Stimulated activated CD4-positive, alpha-beta T cell treated with anti-CD3 and anti-CD28 coated beads, Interleukin-4, amount 100 ng/mL, for 48 hours (primary cell): ENCODE results near the gene MACROD2.
A peak's percentile ranks its signal among the peaks of the same experiment; 100 is the strongest.

ENCODE experiments used
- DNase-seq, 2 donors: peaks; one replicate each; pipeline ENCODE4 v3.0.0-alpha.2; 2020; ENCODE audit warnings: low read depth in 2 of 2

The MACROD2 gene

DNA sequence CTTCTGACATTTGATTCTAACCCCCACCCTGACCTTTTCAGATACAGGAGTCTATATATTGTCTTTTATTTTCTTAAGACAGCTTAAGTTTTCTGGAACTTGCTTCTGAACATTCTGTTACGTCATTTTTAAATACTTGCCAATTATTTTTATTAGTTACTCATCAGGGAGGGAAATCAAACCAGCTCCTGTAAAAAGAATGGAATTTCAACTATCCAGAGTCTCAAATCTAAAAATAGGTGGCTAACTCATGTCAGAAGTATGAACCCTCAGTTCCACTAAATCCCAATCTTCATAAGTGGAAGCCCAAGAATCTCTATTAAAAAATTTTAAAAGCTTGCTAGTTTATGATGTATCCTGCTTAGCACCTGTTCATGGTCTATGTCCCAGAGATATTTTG, 1677.9 kb downstream of the MACROD2 start:
- no peak for DNase-seq

DNA sequence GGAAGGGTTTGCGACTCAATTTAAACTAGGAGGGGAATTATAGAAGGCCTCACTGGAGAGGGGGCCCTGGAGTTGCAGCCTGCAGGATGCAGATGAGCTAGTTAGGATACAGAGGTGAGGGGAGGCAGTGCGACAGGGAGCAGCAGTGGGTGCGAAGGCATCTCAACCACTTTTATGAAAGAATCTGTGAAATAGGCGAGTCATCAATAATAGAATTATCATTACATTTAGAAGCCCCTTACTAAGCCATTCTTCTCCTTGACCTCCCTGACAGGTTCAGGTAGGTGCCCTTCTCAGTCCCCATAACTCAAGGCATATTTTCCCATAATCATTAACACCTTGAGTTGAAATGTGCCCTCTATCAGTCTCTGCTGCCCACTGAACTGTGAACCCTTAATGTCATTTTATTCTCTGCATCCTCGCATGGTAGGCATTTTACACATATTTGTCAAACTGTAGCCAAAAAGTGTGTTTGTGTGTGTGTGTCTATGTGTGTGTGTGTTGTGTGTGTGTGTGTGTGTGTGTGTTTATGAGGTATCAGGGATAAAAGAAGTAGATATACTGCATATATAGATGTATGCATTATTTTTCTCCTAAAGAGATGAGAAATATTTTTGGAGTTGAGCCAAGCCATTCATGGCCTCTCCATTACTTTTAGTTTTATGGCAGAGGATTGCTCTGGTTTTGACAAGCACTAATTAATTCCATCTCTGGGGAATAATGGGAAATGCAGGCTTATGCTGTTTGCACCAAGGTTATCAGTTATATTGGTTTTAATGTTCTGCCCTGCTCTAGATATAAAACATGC, 1679.1 kb downstream of the MACROD2 start:
- no peak for DNase-seq

DNA sequence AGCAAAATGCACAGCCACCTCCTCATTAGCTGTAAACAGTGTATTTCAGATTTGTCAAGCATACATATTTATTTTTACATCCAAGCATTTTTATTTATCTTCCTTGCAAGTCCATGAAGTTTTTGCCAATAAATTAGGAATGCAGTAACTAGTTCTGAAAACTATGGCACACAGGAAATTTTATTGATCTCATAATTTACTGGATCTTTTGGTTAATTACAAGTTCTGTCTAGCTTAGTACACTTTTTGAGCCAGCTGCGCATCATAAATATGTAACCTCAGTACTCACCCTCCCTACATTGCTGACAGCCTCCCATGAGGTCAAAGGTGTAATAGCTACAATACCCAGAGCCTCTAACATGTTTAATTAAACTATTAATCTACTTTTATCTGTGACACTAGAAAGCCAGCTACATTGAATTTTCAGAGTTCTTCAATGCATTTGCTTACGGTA, 1679.8 kb downstream of the MACROD2 start:
- DNase-seq, result no peak

DNA sequence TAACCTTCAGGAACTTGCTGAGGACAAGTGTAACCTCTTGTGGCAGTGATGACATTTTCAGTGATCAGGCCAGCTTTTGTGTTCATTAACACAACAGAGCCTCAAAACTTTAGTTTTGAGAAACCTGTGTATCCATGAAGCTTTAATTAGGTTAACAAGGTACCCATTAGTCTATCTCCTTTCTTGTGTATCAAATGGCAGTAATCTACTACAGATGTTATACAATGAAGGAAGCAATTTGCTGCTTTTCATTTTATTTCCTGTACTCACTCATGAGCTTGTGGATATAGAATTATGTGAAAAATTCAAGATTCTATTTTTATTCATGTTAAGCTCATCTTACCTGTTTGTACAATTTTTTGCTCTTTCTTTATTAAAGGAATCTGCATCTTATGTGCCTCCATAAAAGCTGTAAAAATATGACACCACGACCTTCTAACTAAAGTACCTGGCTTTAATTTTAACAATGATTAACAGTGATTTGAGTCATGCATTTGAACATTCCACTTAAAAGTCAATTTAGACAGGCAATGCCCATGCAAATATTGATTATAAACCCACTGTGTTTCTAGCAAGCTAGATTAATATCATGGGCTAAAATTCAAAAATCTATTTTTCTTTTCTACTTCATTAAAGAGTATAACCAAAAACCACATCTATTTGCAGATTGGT, 1680.6 kb downstream of the MACROD2 start:
- DNase-seq, result no peak

DNA sequence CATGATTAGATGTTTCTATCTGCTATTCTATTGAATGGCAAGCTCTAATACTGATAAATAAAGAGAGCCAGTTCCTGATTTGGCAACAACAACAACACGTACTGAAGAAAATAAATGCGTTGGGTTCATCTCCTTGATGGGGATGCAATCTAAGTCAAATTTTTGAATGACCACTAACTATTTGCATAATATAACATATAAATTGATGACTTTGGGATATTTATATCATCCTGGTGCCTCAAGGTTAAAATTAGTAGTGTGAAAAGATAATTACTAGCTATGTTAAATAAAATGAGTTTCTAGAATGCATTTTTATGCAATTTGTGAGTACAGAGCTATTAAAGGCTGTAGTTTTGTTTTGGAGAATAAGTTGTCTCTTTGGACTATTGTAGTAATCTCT, 1681.5 kb downstream of the MACROD2 start:
- DNase-seq, result no peak

DNA sequence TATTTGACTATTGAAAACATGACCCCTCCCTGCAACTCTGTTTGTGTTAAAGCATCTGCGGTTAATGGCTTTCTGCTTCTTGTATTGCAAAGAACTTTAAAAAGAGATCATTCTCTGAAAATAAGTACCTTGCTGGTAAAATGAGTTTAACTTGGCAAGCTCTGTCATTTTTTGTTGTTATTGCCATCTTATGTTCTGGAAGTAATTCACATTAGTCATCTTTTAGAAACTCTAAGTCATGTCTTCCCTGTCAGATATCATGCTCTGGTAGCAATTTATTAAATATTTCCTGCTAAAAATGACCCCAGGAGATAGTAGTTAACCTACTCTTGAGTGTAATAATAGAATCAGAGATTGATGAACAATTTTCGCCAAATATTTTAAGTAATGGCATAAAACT, 1687.4 kb downstream of the MACROD2 start:
- DNase-seq, result no peak

DNA sequence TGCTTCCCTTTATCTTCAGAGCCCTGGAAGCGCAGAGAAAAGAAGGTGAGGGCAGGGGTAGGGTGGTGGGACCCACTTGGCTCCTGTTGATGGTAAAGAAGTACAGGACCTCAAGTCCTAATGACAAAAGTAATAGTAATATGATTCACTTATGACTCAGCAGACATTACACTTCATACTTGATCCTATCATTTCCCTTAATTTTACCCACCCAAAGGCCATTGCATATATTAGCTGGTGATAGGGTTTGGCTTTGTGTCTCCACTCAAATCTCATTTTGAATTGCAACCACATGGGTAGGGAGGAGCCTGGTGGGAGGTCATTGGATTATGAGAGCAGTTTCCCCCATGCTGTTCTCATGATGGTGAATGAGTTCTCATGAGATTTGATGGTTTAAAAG, 1697.3 kb downstream of the MACROD2 start:
- no peak for DNase-seq

DNA sequence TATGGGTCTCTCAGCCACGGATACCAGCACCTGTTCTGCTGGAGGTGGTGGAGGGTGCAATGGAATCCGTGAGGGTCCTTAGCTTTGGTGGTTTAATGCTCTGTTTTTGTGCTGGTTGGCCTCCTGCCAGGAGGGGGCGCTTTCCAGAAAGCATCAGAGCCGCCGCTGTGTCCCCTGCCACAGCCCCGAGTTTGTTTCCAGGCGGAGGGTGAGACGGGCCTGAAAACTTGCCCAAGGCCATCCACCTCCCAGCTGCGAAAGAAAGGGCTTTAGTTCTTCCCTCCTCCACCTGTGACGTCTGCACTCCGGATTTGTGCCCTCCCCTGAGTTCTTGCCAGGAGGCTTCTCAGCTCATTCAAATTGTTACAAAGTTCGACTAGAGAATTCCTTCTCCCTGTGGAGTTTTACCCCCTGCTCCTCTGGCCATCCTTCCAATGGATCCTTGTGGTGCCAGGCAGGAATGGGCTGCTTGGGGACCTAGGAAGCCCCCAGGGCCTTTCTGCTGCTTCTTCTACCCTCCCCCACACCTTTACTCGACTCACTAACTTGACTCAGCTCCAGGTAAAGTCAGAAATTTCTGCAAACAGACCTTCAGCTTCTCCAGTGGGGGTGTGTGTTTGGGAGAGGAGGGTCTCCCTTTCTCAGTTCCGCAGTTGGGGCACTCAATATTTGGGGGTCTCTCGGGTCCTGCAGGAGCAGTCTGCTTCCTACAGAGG, 1704.3 kb downstream of the MACROD2 start:
- no peak for DNase-seq

DNA sequence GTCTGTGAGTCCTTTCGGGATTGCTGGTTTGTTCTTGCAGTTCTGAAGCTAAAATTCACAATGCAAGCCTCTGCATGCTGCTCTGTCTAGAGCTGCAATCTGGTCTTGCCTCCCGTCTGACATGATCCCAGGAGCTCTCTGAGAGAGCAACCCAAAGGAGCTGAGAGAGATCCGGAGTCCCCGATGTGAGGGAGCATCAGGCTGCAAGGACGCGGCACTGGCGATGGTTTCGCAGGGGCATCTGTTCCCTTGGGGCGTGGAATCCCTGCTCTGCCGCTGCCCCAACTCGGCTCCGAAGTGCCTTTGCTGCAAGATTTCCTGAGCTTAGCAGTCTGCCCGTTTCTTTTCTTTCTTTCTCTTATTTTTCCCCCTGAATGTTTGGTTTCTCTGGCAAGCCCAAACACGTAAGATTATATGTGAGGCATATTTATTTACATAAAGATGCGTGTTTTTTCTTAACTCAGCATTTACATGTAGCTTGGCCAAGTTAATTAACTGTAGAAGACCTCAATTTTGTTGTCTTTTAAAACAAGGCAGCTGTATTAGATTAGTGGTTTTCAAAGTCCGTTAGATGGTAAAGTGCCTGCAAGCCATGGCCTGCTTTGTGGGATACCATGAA, 1704.9 kb downstream of the MACROD2 start:
- no peak for DNase-seq

DNA sequence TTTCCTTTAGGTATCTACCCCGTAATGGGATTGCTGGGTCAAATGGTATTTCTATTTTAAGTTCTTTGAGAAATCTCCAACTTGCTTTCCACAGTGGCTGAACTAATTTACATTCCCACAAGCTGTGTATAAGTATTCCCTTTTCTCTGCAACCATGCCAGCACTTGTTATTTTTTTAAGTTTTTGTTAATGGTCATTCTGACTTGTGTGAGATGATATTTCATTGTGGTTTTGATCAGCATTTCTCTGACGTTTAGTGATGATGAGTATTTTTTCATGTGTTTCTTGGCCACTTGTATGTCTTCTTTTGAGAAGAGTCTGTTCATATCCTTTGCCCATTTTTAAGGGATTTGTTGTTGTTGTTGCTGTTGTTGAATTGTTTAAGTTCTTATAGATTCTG, 1706.8 kb downstream of the MACROD2 start:
- DNase-seq, result no peak

DNA sequence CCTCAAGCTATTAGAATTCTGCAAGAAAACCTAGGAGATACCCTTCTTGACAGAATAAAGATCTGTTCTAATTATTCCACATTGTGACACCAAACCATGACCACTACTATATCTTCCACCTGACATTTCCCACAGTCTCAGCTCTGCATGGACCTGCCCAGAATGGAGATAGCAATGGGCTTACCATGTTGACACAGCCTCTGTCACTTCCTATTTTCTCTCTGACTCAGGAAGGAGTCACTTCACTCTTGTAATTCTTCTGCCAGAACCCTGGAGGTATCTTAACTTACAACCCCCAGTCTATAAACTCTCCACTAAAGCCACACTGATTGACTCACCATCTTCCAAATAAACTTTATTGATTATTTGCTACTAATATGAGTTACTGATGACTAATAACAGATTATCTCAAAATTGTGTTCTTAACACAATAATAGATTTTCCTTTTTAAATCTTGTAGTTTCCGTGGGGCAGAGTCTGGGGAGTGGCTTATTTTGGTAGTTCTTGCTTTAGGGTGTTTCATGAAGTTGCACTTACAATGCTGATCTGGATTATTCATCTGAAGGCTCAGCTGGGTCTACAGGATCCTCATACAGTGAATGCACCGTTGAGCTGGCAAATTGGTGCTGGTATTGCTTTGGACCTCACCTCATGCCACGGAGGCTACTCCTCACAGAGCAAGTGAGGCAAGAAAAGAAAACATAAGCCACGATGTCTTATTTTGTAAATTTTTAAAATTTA, 1708.0 kb downstream of the MACROD2 start:
- no peak for DNase-seq

DNA sequence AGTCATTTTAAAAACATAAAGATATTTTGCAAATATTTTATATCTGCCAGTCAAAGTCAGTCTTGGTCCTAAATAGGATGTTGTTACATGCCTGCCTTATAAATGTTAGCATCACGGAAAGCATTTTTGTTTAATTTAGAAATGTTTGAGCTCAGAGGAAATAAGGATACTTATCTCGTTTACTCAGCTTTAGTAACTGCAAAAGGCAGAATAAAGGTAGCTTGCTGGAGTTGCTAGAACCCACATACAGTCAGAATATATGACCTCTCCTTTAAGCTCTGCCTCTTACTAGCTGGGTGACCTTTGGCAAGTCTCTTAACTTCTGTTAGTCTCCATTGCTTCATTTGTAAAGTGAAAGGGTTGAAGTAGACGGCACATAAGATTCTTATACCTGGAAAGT, 1710.7 kb downstream of the MACROD2 start:
- DNase-seq, result no peak

DNA sequence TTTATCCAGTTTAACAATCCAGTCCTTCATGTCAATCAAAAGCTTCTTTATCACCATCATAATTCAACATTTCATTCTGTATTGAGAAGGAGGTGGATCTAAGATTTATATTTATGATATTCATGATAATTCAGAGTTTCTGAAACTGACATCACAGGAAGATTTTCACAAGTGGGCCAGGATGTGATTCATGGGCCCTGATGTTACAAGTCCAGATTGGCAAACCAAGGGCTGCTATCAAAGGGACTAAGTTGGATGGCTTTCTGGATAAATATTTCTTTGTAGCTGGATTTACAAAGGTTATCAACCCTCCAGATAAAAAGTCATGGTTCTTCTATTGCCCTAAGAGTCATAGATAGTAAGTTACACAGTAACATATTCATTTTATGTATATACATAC, 1711.4 kb downstream of the MACROD2 start:
- DNase-seq, result no peak

DNA sequence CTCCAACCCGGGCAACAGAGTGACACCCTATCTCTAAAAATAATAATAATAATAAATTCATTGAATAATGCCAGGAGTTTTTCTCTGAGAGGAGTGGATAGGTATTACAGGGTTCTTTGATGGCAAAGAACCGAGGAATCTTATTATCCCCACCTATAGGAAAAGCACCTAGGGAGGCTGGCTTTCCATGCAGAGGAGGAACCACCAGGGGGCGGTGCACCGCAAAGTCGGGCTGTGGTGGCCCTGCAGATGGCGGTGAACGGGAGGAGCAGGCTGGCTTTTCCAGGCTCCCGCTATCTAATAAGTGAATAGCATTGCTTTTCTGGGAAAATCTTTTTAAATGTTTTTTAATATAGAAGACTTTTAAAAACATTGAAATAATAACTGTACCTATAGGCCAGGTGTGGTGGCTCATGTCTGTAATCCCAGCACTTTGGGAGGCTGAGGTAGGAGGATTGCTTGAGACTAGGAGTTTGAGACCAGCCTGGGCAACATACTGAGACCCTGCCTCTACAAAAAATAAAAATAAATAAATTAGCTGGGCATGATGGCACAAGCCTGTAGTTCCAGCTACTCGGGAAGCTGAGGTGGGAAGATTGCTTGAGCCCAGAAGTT, 1713.8 kb downstream of the MACROD2 start:
- DNase-seq, result peak; percentile 30 to 47

DNA sequence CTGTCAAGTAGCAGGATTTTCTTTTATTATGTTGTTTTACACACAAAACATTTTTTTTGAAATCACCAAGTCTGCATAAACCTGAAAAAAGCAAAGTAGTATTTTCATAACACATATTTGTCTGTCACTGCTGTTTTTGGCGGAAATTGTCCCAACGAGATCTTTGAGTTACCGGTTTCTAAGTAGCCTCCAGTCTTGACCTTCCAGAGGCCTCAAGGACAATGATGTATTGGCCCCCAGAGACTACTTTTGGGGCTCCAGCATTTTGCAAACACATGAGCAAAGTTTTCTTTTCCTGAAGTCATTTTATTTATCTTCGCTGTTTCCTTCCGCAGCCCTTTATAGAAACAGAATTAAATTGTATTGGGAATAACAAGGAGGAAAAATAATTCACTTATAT, 1715.3 kb downstream of the MACROD2 start:
- DNase-seq, result no peak

DNA sequence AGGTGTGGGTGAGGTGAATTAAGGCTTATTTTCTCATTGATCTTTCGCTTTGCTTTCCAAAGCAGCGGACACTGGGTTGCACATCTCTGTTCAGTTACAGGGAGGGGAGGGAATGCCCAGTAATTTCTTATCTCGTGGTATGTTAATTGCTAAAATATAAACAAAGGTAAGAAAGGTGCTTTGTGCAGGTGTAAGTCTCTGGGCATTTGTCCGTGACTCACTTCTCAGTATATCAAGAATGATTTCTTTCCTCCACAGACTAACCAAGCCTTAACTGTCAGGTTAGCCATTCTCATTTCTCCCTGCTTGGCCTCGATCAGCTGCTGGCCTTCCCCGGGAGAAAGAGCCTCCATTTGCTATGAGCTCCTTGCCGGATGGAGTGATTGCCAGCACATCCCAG, 1715.9 kb downstream of the MACROD2 start:
- DNase-seq, result no peak

DNA sequence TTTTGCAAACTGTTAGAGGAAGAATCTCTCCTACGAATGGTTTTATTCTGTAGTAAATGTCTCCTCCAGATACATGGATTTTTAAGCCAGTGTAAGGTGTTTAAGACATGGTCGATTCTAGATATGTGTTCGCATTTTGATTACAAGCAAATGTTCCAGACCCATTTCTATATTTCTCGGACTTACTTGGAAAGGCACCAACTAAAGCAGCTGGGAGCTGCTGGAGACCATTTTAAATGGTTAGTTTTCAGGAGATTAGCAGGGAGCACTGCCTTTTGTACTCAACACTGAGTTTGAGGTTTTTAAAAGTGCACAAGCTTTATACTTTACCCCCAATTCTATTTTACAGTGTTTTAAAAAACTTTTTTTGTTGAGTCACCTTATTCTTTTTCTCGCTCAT, 1720.9 kb downstream of the MACROD2 start:
- DNase-seq, result no peak

DNA sequence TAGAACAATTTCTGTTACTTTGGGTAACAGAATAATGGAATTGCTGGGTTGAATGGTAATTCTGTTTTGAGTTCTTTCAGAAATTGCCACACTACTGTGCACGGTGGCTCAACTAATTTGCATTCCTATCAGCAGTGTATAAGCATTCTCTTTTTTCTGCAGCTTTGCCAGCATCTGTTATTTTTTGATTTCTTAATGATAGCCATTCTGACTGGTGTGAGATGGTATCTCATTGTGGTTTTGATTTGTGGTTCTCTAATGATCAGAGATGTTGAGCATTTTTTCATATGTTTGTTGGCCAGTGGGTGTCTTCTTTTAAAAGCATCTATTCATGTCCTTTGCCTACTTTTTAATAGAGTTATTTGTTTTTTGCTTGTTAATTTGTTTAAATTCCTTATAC, 1731.1 kb downstream of the MACROD2 start:
- DNase-seq, result no peak

DNA sequence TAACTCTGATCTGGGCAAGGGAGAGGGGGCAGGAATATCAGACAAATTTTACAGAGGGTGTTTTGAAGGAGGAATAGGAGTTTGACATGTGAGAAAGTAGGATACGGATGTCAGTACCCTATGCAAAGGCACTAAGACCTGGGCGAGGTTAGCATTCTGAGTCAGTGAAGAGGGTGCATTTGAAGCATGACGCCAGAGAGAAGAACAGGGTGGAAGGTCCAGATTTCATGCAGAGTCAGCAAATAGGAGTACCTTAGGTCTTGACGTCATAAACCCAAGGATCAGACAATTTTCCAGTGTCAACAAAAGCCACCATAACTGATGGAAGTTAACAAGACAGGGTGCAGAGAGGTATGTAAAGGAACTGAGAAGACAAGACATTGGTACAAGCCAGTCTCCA, 1738.7 kb downstream of the MACROD2 start:
- DNase-seq, result no peak

DNA sequence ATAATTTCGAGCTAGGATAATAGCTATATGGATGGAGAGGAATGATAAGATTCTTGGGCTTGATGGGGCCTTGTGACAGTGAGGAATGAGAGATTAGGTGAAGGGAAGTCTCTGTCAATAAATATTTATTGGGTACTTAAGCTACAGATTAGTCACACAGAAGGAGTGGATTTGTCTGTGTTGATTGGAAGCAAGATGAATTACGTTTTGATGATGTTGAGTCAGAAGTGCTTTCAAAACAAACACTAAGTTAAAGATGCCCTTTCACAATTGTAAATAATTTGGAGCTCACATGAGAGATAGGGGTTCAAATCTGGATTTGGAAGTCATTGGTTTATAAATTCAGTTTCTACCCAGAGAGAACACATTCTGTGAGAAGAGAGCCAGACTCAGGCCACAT, 1743.7 kb downstream of the MACROD2 start:
- no peak for DNase-seq
